Measurements from ENCODE around the gene ZCCHC13.

GRCh38 chrX:74304016-74304415, at the start of gene ZCCHC13:
- TF ChIP-seq CTCF (IDR thresholded peaks at IDR 0.05) (no peak), POLR2A (IDR thresholded peaks at IDR 0.05) (no peak), EP300 (IDR thresholded peaks at IDR 0.05) (no peak)

Data from upper lobe of left lung (tissue), 4 donors.